NCI-H187 (cell line): ENCODE data around the gene PRCD.

ENCODE experiments used
- DNase-seq, 2 experiments: peaks; one replicate each; lab custom pipeline; 2025; lab: John Stamatoyannopoulos, UW

Gene PRCD, protein sequence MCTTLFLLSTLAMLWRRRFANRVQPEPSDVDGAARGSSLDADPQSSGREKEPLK

DNA sequence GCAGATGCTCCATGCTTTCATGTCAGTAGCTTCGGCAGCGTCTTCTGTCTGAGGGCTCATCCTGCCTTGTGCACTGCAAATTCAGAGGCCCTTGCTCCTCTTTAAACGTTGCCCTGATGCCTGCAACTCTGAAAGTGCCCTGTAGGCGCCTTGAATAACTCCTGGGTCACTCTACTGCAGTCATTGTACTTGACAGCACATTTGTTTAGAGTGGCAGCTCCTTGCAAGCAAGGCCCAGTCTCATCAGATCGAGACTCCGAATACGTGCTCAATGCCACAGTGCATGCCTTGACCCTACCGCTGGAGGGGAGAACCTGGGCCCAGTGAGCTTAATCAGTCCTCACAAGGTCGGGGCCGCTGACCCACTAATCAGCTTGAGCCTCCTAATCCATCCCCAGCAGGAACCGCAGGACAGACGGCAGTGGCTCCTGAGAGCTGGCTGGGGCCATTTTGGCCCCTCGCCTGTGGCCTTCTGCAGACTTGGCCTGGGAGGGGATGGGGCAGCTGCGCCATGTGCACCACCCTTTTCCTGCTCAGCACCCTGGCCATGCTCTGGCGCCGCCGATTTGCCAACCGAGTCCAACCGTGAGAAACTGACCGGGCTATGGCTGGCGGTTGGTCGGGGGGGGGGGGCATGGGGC lies at the start of gene PRCD:
PRCD (plus strand) TSS at position 414 of the 641 bp plus-strand sequence; CDS start at position 512, 98 bp downstream.
- no peak for DNase-seq

DNA sequence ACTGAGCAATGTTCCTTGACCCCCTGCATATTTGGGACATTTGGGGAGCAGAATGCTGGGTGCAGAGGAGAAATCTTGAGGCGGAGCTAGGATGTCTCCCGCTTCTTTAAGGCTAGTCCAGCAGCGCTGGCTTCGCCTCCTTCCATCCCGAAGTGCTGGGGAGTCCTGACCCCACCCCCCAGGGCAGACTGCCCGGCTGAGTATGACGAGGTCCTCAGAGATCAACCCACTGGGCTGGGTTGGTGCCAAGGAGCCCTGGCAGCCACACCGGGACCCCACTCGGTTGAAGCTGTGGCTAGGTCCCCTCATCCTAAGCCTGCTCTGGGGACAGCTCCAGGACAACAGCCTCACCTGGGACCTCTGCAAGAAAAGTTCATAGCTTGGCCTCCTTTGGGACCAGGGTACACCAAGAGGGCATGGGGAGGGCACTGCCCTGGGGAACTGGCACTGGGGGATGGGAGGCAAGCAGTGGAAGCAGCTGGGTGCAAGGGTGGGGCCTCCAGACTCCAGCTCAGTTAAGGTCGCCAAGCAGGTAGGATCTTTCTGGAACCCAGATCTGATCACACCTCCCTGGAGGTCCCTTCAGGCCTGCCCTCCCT lies 49.6 kb upstream of the PRCD start:
- DNase-seq: no peak

- no peak for DNase-seq
Measured at GRCh38 chr17:76491271-76492122, 48.3 kb upstream of the PRCD start.

DNA sequence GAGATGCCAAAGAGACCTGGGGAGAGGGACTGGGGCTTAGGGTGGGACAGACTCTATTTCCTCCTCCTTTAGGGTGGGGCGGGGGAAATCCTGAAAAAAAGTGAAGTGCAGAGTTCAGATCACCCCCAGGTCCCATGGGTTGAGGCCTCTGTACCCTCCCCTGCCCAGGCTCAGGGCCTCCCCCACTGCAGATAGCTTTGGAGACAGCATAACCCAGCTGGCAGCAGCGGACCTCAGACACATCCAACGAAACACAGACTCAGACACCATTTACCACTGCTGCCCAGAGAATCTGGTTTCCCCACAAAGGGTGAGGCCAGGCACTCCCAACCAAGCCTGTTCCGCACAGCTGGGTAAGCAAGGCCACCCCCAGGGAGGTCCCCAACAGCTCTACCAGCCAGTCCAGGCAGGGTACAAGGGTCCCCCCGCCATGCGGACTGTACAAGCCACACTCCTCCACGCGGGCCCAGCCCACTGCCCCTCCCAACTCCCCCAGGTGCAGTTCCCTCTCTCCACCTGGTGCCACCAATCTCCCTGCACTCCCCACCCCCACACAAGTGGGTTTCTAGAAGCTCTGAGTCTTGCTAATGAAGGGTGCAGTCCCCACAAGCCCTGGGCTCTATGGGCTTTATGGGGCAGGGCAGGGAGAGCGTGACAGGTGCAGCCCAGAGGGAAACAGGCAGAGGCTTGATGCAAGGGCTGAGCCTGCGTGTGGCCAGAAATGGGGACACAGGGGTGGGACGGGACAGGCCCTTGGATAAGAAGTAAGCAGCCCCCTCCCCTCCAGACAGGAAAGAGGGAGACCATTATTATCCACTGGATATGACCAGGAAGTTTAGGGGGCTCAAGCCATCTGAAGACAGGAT lies 47.5 kb upstream of the PRCD start:
- DNase-seq: peak in 1 of 2 experiments; percentile 16

DNA sequence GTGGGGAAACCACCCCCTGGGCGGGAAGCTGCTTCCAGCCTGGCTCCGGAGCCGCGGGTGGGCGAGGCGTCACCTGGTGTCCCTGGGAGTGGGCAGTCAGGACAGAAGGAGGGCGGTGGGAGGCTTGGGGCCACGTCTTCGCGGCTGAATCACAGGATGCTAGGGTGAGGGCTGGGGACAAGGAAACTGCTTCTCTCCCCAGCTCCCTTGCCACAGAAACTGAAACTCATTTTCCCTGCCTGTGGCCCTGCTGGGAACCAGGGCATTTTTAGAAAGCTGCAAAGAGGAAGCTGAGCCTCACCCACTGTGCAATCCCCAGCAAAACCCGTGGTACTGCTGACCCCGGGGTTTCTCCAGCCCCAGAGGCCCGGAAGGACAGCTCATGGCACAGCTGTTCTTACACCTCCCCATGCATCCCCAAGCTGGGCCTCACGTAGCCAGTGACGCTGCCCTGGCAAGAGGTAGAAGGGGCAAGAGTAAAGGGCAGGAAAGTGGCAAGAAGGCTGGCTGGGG lies 46.8 kb upstream of the PRCD start:
- no peak for DNase-seq

DNA sequence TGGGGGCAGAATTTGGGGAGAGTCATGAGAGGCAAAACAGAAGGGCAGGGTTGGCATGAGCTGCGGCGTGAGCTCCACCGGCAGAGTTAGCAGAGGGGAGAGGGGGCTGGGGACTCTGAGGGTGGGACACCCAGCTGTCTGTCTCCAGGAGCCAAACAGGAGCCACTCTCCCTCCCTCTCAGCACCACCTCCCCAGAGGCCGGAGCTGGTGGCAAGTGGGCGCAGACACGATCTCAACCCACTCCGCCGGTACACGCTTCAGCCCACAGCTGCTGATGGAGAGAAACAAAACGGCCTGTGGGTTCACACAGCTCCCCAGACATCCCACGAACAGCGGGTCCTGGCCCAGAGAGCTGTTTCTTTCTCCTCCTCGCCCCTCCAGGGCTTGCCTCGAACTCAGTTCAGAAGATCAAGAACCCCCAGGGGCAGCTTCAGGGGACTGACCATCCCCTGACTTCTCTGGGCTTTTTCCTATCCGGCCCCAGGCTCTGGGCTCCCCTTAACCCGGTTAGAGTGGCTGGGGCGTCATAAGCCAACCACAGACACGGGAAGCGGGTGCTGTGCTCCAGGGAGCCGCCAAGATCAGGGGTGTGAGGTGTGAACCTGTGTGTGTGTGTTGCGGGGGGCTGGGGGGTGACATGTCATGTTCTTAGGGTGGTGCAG lies 46.2 kb upstream of the PRCD start:
- DNase-seq: no peak

DNA sequence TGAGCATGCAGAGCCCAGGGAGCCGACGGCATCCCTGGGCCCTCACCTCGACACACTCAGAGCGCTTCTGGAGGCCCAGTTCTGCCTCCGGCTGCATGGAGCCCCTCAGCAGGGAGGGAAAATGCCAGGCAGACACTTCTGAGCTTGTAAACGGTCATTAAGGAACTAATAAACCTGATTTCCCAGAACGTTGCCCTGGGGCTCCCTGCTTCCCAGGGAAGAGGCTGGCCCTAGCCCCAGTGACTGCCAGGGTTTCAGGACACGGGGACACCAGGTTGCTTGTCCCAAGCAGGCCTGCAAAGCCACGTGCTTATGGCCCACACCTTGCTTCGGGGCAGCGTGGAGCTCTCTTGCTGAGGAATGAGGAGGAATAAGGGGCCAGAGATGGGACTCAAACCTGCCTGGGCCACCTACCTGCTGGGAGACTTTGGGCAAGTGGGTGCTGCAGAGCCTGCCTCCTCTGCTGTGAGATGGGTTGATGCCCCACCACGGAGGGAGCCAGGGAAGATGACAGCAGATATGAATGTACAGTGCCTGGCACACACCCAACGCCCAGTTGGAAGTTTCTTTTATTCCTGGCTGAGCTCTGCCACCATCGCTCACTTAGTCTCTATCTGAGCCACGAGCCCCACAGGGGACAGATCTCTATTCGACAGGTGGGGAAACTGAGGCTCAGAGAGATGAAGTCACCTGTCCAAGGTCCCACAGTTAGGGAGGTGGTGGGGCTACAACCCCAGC lies 44.0 kb upstream of the PRCD start:
- no peak for DNase-seq

DNA sequence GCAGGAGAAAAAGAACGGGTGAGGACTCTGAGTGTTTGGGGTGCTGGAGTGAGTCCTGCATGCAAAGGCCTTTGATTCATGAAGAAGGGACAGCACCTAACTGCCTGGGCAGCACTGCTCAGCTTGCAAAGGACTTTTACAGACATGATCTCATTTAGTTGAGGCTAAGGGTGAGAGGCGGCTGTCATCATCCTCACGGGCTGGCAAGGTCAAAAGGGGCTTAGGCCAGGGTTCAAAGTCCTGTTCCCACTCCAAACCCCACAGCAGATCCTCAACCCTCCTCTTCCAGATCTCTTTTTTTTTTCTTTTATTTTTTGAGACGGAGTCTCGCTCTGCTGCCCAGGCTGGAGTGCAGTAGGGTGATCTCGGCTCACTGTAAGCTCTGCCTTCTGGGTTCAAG lies 43.4 kb upstream of the PRCD start:
- no peak for DNase-seq

GRCh38 chr17:76497699-76497978 lies 42.2 kb upstream of the PRCD start:
- DNase-seq: no peak

GRCh38 chr17:76497979-76498875 lies 41.6 kb upstream of the PRCD start:
- DNase-seq: peak in 1 of 2 experiments; percentile 51

DNA sequence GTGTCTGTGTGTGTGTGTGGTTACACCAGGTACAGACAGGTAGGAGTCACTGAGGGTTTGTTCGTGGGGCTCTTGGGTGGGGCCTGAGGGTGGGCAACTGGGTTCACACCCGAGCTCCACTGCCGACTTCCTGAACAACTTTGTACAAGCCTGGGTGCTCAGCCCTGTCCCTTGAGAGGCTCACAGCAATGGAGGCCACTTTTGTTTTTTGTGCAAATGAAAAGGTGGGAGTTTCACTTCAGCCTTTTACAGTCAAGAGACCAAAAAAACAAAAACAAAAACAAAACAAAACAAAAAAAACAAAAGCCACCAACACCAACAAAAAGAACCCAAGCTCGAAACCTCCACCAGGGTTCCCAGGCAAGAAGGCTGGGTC lies 41.0 kb upstream of the PRCD start:
- DNase-seq: no peak

DNA sequence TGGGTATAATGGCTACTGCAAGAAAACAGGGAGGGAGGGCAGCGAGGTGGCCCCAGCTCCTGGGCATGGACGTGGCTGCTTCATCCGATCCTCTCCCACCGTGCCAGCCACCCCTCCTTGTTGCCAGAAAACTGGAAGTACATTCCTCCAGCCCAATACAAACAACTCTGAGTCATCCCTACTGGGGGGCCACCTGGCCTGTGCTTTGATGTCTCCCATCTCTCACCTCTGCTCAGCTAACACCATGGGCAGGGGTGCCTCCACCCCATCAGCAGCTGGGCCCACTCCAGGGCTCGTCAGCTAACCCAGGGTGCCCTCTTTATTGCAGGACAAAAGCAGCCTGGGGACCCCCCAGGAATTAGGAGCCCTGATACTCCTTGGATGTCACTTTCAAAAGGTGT lies 40.6 kb upstream of the PRCD start:
- no peak for DNase-seq

- no peak for DNase-seq
Measured at GRCh38 chr17:76500074-76500746, 39.6 kb upstream of the PRCD start.

DNA sequence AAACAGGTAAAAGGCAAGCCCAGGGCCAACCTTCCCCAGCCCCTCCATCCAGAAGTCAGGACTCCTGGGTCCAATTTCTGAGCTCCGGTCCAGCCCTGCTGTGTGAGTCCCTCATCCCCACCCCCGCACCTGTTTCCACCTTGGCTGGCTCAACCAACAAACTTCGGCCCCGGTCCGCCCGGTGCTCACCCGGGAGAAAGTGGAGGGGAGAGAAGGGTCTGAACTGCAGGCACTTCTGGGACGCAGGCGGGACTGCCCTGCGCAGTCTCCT lies 39.2 kb upstream of the PRCD start:
- no peak for DNase-seq

GRCh38 chr17:76501018-76501826 lies 38.6 kb upstream of the PRCD start, which contains the start of gene RHBDF2:
RHBDF2 (minus strand) TSS chr17:76501423; CDS start chr17:76481524, 19,899 bp downstream.
- DNase-seq: peak; percentile 32 to 48

DNA sequence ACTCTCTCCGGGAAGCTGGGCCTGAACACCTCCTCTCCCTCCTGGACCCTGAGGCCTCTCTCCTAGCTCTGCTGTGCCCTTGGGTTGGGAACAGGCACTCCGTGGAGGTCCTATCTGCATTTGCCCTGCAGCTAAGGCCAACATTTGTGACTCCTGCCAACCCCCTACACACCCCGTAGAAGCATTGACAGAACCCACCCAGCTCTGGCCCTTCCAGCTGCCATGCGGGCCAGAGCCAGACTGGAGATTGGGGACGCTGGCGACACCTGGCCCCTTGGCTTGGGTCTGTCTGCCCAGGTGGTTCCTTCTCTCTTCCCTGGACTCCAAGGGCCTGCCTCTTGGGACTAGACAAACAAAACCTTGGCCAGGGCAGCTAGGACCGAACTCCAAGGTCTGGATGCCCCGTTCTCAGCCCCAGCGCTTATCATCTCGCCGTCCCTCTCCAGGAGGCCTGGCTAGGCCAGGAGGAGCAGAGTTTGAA lies 38.0 kb upstream of the PRCD start:
- DNase-seq: no peak

DNA sequence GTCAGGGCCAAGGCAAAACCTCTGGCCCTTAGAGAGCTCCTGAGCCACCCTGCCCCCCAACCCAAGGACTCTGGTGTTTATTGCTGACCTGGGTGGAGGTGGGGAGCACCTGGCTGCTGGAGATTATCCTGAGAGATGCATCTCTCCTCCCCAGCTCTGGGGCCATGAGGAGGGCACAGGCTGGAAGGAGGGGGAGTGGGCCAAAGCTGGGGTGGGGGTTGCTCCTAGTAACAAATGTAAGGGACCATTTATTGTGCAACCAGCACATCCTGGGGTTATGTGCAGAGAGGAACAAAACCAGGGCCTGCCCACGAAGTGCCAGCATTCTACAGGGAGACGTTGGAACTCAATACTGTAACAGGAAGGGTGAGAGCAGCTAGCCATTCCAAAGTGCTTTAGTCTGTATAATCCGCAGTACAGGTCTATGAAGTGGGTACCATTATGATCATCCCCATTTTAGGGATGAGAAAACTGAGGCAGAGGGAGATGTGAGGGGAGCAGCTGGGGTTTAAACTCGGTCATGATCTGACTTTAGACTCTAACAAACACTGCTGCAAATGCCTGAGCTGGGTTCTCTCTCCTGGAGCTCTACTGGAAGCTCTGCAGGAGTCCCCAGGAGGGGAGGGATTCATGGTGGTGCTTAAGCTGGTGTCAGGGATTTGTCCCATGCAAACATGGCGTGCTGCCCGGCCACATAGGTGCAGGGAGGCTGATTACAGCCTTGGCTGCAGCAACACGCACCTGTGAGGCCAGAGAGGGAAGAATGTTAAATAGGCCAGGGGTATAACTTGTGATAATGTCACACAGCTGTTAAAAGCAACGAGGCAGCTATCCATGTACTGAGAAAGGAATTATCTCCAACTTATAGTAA lies 37.3 kb upstream of the PRCD start:
- DNase-seq: no peak
